ENCODE data around the gene NLRC3.
A peak's percentile ranks its signal among the peaks of the same experiment; 100 is the strongest.
"Not testable (repeated sequence)": the region's sequence is repeated elsewhere in the genome, so short reads cannot be mapped to it uniquely, and the experiment has no call there.

NLRC3 gene

GRCh38 chr16:3549906-3550305 lies 27.3 kb downstream of the NLRC3 start:
- H3K36me3 Mint-ChIP-seq, result peaks cover 15% of the 10 kb centered on the region
- H3K4me1 Mint-ChIP-seq, result peaks cover 8% of the 10 kb centered on the region
- H3K27ac Mint-ChIP-seq, result no peak overlapping the region
- H3K27me3 Mint-ChIP-seq, result no peaks in the 10 kb centered on the region
- H3K9me3 Mint-ChIP-seq, result no peaks in the 10 kb centered on the region
- H3K4me3 Mint-ChIP-seq, result no peak overlapping the region

DNA sequence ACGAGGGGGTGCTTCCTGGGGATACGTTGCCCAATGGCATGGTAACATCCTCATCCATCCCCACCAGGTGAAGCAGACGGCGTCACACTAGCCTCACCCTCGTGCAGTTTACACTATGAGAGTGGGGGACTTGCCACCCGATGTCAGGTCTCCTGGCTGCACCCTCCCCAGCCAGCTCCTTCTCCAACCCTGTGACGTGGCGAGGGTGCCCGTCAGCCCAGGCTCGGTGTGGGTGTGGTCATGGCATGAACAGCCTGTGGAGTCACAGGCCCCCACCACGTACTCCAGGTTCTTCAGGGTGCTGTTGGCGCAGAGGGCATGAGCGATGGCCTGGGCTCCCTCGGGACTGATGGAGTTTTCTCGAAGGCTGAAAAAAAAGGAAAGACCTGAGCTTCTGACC lies 28.3 kb downstream of the NLRC3 start:
- H3K4me3 Mint-ChIP-seq, result no peak overlapping the region
- no peaks in the 10 kb centered on the region for H3K27me3 Mint-ChIP-seq

GRCh38 chr16:3548445-3548844 lies 28.8 kb downstream of the NLRC3 start:
- Mint-ChIP-seq H3K9me3 (no peaks in the 10 kb centered on the region), H3K4me1 (peaks cover 4% of the 10 kb centered on the region), H3K27ac (no peak overlapping the region), H3K36me3 (peaks cover 15% of the 10 kb centered on the region), H3K4me3 (no peak overlapping the region), H3K27me3 (no peaks in the 10 kb centered on the region)

More for the DNA sequence above, 28.3 kb downstream of the NLRC3 start:
- peaks cover 4% of the 10 kb centered on the region for H3K4me1 Mint-ChIP-seq
- H3K27ac Mint-ChIP-seq, result no peak overlapping the region
- H3K9me3 Mint-ChIP-seq, result no peaks in the 10 kb centered on the region
- H3K36me3 Mint-ChIP-seq, result peaks cover 15% of the 10 kb centered on the region

DNA sequence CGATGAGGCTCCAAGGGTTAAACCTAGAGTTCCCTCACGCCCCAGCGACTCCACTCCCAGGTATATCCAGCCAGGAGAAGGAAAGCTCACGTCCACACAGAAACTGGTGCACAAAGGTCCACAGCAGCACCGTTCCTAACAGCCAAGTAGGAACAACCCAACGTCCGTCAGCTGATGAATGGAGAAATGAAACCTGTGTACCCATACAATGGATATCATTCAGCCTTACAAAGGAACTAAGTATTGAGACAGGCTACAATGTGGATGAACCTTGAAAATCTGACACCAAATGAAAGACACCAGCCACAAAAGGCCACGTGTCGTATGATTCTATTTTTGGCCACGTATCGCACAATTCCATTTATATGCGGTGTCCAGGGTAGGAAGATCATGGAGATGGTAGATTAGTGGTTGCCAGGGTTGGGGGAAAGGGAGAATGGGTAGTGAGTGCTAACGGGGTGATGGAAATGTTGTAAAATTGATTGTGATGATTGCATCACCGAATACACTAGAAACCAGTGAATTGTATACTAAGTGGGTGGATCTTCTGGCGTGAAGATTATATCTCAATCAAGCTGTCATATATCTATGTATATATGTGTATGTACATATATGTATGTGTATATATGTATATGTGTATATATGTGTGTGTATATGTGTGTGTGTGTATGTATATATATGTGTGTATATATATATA lies 30.1 kb downstream of the NLRC3 start:
- peaks cover 14% of the 10 kb centered on the region for H3K36me3 Mint-ChIP-seq
- H3K27ac Mint-ChIP-seq, result peak overlapping the region; percentile 26
- H3K4me3 Mint-ChIP-seq, result no peak overlapping the region
- H3K9me3 Mint-ChIP-seq, result no peaks in the 10 kb centered on the region
- H3K4me1 Mint-ChIP-seq, result peaks cover 4% of the 10 kb centered on the region
- H3K27me3 Mint-ChIP-seq, result no peaks in the 10 kb centered on the region

GRCh38 chr16:3542601-3543373 lies 34.4 kb downstream of the NLRC3 start:
- no peaks in the 10 kb centered on the region for H3K27me3 Mint-ChIP-seq
- H3K36me3 Mint-ChIP-seq, result peaks cover 3% of the 10 kb centered on the region
- no peaks in the 10 kb centered on the region for H3K9me3 Mint-ChIP-seq
- H3K4me1 Mint-ChIP-seq, result no peaks in the 10 kb centered on the region
- H3K4me3 Mint-ChIP-seq, result no peak overlapping the region
- peak overlapping the region; percentile 30 for H3K27ac Mint-ChIP-seq

GRCh38 chr16:3541527-3542155 lies 35.6 kb downstream of the NLRC3 start:
- Mint-ChIP-seq H3K4me1 (no peaks in the 10 kb centered on the region), H3K36me3 (peaks cover 3% of the 10 kb centered on the region)

GRCh38 chr16:3538222-3538621 lies 39.0 kb downstream of the NLRC3 start:
- no peak overlapping the region for H3K4me3 Mint-ChIP-seq
- H3K27ac Mint-ChIP-seq, result no peak overlapping the region
- peaks cover 13% of the 10 kb centered on the region for H3K4me1 Mint-ChIP-seq
- no peaks in the 10 kb centered on the region for H3K27me3 Mint-ChIP-seq
- H3K36me3 Mint-ChIP-seq, result peaks cover 7% of the 10 kb centered on the region
- no peaks in the 10 kb centered on the region for H3K9me3 Mint-ChIP-seq

More at GRCh38 chr16:3541527-3542155, 35.6 kb downstream of the NLRC3 start:
- Mint-ChIP-seq H3K27ac (peak overlapping the region; percentile 9), H3K9me3 (no peaks in the 10 kb centered on the region), H3K4me3 (no peak overlapping the region), H3K27me3 (no peaks in the 10 kb centered on the region)

GRCh38 chr16:3536851-3537250 lies 40.4 kb downstream of the NLRC3 start:
- no peak overlapping the region for H3K27ac Mint-ChIP-seq
- peaks cover 9% of the 10 kb centered on the region for H3K36me3 Mint-ChIP-seq

DNA sequence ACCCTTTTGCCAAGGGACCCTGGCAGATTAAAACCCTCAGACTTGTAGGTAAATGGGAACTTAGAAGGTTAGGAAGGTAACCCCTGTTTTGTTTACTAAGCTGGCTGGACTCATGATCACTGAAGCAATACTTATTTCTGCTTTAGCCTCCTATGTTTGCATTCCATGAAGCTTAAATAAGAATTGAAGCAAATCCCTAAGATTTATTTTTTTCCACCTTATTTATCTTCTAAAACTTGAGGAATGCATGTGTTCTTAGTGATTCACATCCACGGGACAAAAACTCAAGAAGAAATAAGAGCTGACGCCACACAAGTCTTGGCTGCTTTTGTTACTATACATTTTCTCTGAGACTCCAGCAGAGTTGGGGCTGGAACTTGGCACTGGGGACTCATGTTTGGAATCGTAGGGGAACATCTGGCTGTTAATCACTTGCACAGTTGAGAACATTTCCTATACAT lies 40.9 kb downstream of the NLRC3 start:
- H3K27ac Mint-ChIP-seq, result no peak overlapping the region
- H3K36me3 Mint-ChIP-seq, result peaks cover 12% of the 10 kb centered on the region
- H3K4me3 Mint-ChIP-seq, result no peak overlapping the region
- no peaks in the 10 kb centered on the region for H3K9me3 Mint-ChIP-seq
- H3K4me1 Mint-ChIP-seq, result peaks cover 13% of the 10 kb centered on the region
- H3K27me3 Mint-ChIP-seq, result no peaks in the 10 kb centered on the region

More at GRCh38 chr16:3536851-3537250, 40.4 kb downstream of the NLRC3 start:
- Mint-ChIP-seq H3K9me3 (no peaks in the 10 kb centered on the region), H3K4me3 (no peak overlapping the region), H3K27me3 (no peaks in the 10 kb centered on the region), H3K4me1 (peaks cover 13% of the 10 kb centered on the region)

DNA sequence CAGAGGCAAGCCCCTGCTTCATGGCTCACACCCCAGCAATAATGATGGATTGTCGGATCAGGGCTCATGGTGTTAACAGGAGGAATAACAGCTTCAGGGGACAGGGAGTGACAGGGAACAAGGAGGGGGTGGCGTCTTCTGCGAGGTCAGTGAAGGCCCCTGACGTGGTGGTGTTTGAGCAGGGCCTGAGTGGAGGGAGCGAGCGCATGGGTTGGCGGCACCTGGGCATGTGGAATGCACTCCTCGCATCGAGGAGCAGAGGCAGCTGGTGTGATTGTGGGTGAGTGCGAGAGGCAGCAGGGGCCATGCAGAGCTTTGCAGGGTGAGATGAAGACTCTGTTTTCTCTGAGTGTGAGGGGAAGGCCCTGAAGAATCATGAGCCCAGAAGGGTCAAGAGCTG lies 43.1 kb downstream of the NLRC3 start:
- no peaks in the 10 kb centered on the region for H3K27me3 Mint-ChIP-seq
- peaks cover 9% of the 10 kb centered on the region for H3K36me3 Mint-ChIP-seq
- peak overlapping the region; percentile 62 for H3K27ac Mint-ChIP-seq

GRCh38 chr16:3532741-3533140 lies 44.5 kb downstream of the NLRC3 start:
- Mint-ChIP-seq H3K4me1 (peaks cover 22% of the 10 kb centered on the region), H3K27me3 (no peaks in the 10 kb centered on the region), H3K9me3 (no peaks in the 10 kb centered on the region), H3K36me3 (peaks cover 16% of the 10 kb centered on the region), H3K4me3 (no peak overlapping the region), H3K27ac (peak overlapping the region; percentile 65)

More for the DNA sequence above, 43.1 kb downstream of the NLRC3 start:
- Mint-ChIP-seq H3K9me3 (no peaks in the 10 kb centered on the region), H3K4me1 (peaks cover 13% of the 10 kb centered on the region), H3K4me3 (no peak overlapping the region)

GRCh38 chr16:3530371-3530914 lies 46.8 kb downstream of the NLRC3 start:
- Mint-ChIP-seq H3K9me3 (no peaks in the 10 kb centered on the region), H3K4me1 (peaks cover 38% of the 10 kb centered on the region), H3K27ac (no peak overlapping the region), H3K27me3 (no peaks in the 10 kb centered on the region), H3K4me3 (no peak overlapping the region), H3K36me3 (peaks cover 16% of the 10 kb centered on the region)

DNA sequence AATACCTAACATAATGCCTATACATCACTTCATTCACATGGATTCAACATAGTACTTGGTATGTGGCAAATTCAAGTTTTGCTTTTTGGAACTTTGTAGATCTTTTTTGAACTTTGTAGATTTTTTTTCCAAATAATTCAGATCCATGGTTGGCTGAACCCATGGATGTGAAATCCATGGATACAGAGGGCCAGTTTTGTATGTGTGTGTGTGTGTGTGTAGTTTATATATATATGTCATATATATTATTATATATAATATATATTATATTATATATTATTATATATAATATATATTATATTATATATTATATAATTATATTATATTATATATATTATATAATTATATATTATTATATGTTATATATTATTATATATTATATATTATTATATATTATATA lies 48.0 kb downstream of the NLRC3 start:
- H3K36me3 Mint-ChIP-seq, result peaks cover 16% of the 10 kb centered on the region
- H3K4me1 Mint-ChIP-seq, result peaks cover 35% of the 10 kb centered on the region
- H3K4me3 Mint-ChIP-seq, result no peak overlapping the region
- H3K27me3 Mint-ChIP-seq, result no peaks in the 10 kb centered on the region
- no peaks in the 10 kb centered on the region for H3K9me3 Mint-ChIP-seq
- no peak overlapping the region for H3K27ac Mint-ChIP-seq

- Mint-ChIP-seq H3K4me1 (peaks cover 31% of the 10 kb centered on the region), H3K4me3 (peak overlapping the region; percentile 15), H3K27me3 (no peaks in the 10 kb centered on the region), H3K27ac (no peak overlapping the region), H3K9me3 (no peaks in the 10 kb centered on the region), H3K36me3 (peaks cover 14% of the 10 kb centered on the region)
Measured at GRCh38 chr16:3528406-3528805, 48.8 kb downstream of the NLRC3 start.

DNA sequence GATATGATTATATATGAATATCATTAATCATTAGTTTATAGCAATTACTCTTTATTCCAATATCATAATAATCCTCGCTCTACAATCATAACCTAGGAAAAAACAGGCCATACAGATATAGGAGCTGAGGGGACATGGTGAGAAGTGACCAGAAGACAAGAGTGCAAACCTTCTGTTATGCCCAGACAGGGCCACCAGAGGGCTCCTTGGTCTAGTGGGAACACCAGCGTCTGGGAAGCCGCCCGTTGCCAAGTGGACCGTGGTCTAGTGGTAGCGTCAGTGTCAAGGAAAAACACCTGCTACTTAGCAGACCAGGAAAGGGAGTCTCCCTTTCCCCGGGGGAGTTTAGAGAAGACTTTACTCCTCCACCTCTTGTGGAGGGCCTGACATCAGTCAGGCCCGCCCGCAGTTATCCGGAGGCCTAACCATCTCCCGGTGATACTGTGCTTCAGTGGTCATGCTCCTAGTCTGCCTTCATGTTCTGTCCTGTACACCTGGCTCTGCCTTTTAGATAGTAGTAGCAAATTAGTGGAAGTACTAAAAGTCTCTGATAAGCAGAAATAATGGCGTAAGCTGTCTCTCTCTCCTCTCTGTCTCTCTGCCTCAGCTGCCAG lies 49.9 kb downstream of the NLRC3 start:
- H3K36me3 Mint-ChIP-seq, result peaks cover 14% of the 10 kb centered on the region
- H3K9me3 Mint-ChIP-seq, H3K27ac Mint-ChIP-seq, H3K27me3 Mint-ChIP-seq, H3K4me3 Mint-ChIP-seq: not testable (repeated sequence)
- H3K4me1 Mint-ChIP-seq, result peaks cover 31% of the 10 kb centered on the region

Data from activated naive CD4-positive, alpha-beta T cell treated with anti-CD3 and anti-CD28 coated beads, Interleukin-2, amount 50 U/mL, for 24 hours (primary cell).